NOMO-1 treated with DMSO at 0.1 percent for 48 hours (cell line): ENCODE data around the gene SH2D7.

ENCODE experiments used
- DNase-seq: peaks from one replicate; lab custom pipeline; 2025; ENCODE audit not compliant: unreplicated experiment; lab: John Stamatoyannopoulos, UW

Gene SH2D7

DNA sequence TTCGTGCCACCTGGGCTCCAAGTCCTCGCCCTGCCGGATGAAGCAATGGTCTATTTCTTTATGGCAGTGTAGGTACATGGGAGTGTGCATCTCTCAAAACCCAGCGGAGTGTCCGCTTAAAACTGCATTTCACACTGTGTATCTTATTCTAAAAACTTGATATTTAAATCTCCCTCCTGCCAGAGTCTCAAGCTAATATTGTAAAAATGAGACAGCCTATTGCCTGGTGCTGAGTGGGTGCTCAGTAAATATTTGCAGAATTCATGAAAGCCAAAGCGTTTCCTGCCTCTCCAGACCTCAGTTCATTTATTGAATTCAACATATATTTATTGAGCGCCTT is 14.5 kb upstream of the SH2D7 start:
- DNase-seq = no peak

DNA sequence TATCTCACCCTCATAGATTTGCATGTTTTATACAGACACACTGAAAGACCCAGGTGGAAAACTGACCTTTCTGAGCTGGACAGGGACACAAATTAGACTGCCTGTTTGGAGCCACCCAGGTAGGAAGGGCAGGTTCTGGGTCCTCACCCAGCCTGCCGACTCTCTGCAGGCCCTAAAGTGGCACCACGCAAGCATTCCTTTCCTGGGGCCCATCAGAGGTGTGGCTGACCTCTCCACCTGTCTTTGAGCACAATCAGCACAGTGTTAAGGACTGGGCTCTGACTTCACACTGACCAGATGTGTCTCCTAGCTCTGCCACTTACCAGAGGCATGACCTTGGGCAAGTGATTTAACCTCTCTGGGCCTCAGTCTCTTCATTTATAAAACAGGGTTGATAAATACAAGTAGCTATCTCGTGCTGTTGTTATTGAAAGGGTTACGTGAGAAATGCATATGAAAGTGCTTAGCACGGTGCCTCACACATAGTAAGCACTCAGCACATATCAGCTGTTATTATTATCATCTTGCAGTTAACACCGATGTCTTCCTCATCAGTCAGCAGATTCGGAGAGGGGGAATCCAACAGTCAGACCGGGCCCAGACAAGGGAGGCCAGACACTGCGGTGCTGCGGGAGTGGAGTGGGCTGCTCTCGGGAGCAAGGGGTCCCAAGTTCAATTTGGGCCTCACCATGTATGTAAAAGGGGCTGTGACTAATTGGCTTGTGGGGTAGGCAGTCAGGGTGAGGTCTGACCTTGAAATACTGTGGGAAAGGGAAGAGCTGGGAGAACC is 12.9 kb upstream of the SH2D7 start:
- DNase-seq = no peak

DNA sequence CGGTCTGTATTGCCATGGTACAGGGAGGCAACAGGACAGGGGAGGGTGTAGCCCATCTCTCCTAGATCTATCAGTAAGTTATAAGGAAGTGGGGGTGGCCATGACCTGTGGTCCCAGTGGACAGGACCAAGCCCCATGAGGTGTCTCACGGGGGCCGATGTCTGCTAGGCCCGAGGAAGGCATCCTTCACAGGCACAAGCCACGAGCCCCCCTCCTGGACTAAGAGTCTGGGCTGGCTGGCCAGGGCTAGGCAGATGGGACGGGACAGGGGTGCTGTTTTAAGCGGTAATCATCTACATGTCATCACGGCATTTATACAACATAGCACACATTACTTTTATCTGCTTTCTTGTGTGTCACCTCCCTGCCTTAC is 12.3 kb upstream of the SH2D7 start:
- DNase-seq = no peak

DNA sequence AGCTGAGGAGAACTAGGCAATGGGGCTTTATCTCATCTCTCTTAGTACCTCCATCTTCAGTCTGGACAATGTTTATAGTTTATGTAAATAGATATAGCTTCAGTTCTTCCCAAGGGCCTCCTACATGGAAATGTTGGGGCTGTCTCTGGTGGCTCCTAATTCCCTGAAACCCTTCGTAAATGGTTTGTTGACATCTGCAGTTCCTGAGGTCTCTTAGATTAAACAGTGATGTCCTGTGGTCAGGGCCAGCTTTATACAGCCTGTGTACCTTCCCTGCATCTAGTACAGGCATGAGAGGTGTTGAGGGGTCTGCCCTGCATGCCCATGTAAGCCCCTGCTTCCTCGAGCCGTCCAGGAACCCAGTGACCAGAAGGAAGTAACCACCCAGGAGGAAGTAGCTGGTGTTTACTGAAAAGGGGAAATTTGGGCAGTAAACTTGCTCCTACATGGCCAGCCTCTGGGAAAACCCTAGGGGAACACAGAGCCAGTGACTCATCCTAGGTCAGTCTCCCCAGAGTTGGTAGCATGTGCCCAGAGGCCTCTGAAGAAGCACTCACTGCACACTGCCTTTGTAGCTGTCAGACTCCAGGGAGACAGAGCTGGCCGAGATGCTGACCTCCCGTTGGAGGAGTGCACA is 10.1 kb upstream of the SH2D7 start:
- no peak for DNase-seq

DNA sequence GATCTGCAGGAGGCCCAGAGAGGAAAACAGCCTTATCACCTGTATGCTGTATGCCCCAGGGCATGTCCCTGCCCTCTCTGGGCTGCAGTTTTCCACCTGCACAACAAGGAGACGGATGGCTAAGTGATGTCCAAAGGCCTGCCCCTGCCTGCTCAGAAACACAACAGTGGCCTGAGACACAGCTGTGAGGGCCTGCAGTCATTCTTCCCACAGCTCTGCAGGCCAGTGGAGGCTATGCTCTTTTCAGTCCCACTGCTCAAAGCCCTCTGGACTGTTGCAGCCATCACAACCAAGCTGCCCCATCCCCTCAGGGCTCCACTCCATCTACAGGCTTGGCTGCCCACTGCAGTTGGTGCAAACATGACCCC is 9.6 kb upstream of the SH2D7 start:
- no peak for DNase-seq

DNA sequence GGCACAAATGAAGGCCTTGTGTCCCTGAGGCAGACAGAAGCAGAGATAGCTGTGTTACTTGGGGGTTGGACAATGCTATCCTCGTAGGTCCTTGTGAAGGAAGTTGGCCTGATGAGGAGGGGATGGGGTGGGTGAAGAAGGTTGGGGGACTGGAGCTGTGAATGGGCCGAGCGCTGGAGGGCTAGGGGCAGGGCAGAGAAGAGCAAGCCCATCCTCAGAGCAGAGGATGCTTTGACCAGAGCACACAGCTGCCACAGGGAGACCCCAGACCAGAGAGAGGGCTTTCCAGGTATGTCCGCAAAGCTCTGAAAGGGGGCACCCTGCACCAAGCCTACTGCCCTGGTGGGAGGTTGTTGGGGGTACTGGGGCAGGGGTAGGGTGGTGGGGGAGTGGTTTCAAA is 9.2 kb upstream of the SH2D7 start:
- no peak for DNase-seq

DNA sequence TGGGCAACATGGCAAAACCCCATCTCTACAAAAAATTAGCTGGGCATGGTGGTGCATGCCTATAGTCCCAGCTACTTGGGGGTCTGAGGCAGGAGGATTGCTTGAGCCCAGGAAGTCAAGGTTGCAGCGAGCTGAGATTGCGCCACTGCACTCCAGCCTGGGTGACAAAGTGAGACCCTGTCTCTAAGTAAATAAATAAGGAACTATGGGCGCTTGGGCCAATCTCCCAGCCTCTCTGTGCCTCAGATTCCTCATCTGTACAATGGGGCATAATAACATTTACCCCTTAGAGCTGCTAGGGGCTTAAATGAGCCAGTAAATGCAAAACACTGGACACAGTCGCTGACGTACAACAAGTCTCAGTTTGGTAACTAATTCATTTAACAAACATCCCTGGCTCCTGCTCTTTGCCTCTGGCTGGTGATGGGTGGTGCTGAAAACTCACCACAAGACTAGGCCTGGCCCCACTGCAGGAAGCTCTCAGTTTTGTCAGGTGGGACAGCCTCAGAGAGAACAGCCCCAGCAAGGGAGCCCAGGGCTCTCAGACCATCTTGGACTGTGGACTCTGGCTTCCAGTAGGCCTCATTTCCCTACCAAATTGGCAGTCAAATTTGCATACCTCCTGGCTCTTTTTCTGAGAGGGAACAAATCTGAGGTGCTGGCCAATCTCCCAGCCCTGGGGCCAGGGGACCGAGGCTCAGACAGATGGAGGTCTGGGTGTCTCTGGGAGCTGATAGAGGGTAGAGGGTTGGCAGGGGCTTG is 8.5 kb upstream of the SH2D7 start:
- no peak for DNase-seq

DNA sequence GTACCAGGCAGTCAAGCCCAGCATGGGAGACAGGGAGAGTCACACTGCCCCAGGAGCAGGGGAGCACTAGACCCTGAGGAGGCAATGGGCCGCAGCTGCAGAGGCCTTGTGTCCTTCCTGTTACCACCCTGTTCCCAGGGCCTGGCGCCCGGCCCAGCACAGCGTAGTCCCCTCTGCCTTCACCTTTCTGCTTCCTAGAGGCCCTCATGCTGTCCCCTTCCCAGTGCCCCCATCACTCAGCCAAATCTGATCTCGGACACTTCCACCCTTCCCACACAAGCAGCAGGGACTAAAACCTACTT is 8.0 kb upstream of the SH2D7 start:
- DNase-seq = no peak

DNA sequence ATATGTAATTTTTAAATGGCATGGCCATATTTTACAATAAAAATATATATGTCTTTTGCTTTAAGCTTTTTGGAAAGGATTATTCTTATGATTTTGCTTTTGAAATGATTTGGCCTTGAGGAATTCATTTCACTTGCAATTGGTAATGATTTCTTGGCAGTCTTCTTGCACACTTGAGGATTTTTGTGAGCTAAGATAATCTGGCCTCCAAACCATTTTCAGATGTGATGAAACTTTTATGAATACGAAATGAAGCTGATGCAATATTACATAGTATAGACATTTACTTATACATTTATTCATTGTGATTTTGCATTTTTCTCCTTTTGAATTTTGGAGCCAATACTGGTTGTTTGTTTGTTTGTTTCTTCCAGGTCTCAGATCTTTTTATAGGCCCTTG is 6.4 kb upstream of the SH2D7 start:
- DNase-seq = no peak

DNA sequence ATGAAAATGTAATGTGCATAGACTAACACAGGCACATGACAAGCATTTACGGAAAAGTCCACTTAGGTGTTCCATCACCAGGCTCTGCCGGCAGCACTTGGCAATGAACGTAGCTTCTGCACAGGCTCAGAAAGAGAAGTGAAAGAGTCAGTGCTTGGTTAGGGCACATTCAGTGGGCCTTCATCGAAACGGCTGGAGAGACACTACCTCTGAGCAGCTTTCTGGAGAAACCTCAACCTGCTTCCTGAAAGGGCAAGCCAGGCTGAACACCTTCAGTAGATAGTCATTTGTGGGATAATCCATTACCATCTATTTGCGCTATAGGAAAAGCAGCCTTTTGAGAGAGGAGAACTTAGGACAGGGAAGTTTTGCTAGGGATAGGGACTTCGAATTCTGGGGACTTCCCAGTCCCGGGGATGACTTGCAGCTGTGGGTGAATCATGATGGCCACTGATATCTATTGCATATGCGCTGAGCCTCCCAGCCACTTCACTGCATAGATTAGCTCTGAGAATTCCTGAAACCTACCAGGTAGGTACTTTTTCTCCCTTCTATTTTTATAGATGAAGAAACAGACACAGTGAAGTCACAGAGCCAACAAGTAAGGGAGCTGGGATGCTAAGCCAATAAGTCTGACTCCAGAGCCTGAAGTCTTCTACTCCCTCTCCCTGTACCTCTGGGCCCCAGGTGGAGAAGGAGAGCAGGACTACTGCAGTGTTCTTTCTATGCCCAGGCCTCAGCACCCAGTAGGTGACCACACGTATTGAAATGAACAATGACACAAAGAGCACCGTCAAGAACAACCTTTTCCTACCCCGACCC is 4.2 kb upstream of the SH2D7 start:
- peak; percentile 83 for DNase-seq

DNA sequence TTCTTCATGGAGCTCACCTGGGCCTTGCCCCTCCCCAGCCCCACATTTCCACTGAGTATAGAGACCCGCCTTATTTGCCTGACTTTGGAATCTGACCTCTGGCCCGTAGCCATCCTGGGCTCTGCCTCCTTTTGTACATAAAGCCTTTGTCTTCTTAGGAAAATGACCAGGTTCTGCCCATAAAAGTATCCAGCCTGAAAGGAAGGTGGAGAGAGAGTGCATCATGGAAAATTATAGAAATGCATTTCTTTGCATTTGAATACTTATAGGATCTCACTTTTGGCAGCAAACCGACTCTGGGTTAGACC is 3.6 kb upstream of the SH2D7 start:
- no peak for DNase-seq

DNA sequence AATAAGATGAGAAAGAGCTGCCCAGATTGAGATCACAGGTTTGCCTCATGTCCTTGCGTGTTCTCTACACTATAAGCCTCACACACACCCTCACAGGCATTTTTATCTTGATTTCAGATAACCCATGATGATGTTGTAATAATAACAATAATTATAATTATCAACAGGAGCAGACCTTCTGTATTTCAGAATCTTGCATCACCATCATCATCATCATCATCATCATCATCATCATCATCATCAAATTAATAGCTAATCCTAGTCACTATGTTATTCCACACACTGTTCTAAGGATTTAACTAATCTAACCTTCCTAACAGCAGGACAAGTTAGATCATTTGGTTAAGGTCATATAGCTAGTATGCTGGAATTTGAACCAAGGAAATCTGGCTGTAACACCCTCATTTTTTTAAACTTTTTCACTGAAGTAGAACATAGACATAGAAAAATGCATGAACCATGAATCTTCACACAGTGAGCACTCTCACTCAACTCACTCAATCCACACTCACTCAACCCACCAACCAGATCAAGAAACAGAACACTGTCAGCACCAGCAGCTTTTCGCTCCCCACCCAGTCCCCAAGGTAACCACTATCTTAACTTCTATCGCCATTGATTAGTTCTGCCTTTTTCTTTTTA is 1.8 kb upstream of the SH2D7 start:
- DNase-seq = no peak

DNA sequence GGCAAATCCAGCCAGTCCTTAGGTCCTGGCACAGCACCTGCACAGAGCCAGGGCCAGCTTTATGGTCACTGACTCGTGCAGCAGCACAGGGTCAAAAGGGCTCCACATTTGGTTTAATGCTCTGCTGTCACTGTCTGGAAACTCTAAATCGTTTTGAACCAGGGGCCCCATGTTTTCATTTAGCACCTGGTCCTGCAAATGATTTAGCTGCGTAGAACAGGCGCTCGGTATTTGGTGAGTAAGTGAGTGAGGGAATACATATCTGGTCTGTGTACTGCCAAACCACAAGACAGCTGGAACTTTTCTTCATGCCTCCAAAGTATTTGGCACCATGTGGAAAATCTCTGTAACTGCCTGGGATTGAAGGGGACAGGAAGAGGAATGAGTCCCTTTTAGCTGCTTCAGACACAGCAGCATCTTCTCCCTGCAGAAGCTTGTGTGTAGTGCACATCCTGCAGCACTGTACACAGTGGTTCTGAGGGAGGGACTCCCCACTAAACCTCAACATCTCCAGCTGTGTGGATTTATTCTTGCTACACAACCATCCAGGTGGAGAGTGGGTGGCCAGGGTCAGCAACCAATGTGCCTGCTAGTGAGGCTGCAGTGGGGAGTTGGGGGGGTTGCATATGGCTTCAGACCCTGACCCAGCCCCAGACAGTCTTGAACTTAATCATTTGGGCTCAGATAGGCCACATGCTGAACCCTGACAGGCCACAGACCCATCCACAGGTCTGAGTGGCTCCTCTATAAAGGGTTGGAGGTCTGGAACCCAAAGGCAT is 1.1 kb downstream of the SH2D7 start:
- DNase-seq = no peak

DNA sequence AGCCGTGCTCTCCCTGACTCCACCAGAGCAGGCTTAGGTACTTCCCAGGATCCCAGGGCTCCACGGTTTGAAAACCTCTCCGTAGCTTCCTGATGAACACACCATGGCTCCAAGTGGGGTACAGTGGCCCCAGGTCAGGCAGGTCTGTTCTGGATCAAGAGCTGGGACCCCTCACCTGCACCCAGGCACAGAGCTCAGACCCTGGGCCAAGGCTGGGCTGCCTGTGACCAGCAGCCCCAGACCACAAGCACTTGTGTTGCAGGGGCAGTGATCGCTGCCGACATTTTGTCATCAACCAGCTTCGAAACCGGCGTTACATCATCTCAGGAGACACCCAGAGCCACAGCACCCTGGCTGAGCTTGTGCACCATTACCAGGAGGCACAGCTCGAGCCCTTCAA is 5.3 kb downstream of the SH2D7 start:
- no peak for DNase-seq

DNA sequence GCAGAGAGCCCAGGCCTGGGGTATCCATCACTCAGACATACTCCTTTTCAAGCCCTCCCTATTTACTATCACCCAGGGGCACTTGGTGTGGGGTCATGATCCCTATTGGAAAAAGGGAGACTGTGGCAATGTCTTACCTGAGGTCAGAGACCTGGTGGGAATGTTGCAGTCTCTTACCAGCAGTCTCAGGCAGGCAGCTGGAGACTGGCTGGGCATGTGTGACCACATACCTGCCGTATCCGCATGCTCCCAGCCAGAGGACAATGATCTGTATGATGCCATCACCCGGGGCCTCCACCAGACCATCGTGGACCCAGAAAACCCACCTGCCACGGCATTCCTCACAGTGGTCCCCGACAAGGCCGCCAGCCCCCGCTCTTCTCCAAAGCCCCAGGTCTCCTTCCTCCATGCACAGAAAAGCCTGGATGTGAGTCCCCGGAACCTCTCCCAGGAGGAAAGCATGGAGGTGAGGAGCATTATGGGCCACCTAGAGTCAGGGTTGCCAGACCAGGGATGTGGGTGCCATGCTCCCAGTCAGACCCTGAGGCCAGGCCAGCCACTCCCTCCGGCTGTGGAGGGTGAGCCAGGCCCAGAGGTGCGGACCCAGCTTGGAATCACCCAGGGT is 5.9 kb downstream of the SH2D7 start:
- DNase-seq = no peak

DNA sequence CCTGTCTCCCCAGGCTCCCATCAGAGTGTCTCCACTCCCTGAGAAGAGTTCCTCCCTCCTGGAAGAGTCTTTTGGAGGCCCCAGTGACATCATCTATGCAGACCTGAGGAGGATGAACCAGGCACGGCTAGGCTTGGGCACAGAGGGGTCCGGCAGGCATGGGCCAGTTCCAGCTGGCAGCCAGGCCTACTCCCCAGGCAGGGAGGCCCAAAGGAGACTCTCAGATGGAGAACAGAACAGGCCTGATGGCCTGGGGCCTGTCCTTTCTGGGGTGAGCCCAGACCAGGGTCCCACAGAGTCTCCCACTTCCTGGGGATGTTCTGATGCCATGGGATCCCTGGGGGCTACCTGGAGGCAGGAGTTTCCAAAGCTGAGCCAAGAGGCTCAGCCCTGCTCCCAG is 8.5 kb downstream of the SH2D7 start:
- DNase-seq = no peak

DNA sequence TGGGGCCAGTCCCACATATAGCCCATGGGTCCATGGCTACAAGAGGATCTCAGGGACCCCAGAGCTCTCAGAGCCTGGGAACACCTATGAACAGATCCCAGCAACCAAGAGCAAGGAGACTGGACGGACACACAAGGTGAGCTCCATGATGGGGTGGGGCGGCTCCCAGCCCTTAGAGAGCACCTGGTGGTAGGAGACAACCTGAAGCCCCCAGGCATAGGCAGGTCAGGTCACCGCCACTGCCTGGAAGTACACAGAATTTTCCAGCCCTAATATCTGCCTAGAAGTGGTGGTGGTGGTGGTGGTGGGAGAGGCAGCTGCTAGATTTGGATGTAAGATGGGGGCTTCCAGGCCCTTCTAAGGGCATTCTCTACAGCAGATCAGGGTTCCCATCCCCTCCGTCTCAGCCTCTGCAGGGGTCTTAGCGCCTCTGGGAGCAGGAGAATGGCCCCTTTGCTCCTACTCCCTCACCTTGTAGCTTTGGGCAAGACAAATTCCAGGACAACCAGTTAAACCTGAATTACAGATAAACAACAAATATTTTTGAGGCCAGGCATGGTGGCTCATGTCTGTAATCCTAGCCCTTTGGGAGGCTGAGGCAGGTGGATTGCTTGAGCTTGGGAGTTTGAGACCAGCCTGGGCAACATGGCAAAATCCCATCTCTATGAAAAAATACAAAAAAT is 9.2 kb downstream of the SH2D7 start:
- no peak for DNase-seq

DNA sequence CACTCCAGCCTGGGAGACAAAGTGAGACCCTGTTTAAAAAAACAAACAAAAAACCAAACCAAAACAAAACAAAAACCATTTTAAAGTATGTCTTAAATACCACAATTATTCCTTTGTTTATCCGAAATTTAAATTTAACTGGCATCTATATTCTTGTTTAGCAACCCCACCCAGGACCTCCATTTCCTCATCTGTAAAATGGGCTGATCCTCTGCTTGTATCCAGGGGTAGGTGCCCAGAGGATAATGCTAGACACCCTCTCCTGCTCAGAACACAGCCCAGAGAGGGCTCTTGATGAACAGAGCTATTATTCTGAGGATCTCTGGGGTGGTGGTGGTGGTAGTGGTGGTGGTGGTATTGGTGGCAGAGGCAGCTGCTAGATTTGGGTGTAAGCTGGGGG is 9.8 kb downstream of the SH2D7 start:
- DNase-seq = no peak

DNA sequence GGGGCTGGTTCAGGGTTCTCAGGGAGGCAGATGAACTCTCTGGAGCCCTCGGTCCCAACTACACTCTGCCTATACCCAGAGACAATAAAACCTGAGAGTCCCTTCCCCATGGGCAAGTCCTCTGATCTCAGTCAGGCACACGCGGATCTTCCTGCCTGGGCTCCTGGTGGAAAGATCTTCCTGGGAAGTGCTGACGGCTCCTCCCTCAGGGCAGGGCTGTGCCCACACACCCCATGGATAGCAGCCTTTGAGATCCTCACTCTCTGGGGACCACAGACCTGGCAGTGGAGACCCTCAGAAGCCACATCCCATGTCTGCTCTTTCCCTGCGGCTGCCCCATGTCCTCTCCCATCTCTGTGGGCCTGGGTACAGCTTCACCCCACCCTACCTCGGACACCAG is 10.4 kb downstream of the SH2D7 start:
- DNase-seq = no peak
